Activated CD4-positive, alpha-beta T cell treated with anti-CD3 and anti-CD28 coated beads, Interleukin-10, Interleukin-2, amounts not matched to agents 100 ng/mL and 50 ng/mL, durations not matched to agents 16 hours and 8 hours (primary cell): ENCODE data around the gene CFAP92.

Experiments
- DNase-seq: peaks from one replicate; pipeline ENCODE4 v3.0.0-alpha.2; 2020

CFAP92 gene

DNA sequence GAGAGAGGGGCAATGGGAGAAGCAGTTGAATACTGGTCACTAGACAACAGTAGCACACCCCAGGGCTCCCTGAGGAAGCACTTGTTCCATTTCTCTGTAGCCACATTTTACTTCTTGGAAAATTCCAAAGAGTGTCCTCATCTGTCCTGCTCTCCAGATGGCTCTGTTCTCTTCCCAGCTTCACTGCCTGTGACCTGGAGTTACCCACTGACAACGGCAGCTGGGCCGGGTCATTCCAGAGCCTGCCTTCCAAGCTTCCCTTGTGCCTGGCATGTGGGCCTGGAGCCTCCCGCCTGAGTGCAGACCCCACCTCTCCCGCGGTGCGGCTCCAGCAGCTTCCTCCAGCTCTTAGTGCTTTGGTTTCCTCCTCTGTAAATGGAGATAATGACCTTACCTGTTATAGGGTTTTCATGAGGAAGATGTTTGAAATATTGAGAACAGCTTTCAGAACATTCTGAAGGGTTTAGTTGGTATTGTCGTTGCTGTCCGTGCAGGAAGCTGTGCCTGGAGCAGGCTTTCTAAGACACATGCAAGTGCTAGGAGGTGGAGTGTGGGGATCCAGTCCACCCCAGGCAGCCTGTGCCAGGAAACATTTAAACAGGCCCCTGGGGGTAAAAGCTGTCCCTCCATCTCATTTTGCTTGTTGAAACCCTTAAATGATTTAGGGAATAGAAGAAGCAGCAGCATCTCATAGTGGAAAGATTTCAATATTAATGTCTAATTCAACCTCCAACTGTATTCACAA, 32.0 kb upstream of the CFAP92 start:
- no peak for DNase-seq

DNA sequence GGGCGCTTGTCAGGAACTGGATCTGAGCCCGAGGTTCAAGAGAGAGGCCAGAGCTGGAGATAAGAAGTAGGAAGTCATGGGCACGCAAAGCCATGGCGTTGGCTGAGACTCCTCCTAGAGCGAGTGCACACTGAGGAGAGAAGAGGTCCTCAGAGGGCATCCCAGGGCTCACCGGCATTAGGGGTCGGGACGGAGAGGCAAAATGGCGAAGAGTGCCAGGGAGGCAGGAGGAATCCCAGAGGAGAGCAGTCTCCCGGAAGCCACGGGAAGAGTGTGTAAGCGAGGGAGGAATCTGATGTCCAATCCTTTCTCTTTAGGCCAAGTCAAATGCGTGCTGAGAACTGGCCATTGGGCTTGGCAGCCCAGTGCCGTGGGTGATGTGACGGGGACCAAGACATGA, 31.2 kb upstream of the CFAP92 start:
- no peak for DNase-seq

- DNase-seq: no peak
These were observed 30.0 kb upstream of the CFAP92 start for GRCh38 chr3:129023909-129024308.

- no peak for DNase-seq
These were observed 29.1 kb upstream of the CFAP92 start for GRCh38 chr3:129023008-129023358.

DNA sequence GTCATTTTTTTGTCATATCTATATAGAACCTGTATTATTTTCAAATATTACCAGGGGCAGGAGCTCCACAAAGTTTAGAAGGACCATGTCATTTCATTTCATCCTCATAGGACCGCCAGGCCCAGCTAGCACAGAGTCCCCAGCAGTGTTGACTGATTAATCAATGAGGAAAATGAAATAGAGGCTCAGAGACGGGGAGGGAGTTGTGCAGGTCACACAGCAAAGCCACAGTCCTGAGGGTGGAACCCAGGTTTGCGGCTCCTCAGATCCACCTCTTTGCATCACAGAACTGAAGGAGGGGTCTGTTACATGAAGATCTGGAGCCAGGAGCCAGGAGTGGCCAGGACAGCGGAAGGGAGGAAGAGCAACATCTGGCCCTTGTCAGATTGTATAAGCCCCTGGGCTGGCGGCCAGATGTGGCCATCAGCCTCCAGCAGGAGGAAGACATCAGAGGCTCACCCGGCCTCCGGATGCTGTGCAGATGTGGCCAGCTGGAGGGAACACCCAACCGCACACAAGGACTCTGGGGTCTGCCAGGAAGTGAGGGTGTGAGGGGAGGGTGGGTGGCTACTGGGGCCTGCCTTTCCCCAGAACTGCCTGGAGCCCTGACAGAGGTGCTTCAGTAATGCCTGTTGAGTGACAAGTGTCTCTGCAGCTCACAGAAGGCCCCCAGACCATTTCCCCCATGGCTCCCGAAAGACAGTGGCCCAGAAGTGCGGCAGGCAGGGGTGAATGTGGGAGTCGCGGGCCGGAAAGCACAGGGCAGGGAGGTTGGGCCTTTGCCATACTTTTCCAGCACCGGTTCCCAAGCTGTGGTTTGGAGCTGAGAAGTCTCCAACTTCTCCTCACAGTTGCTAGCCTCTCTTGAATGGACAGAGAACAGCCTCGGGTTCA, 28.5 kb upstream of the CFAP92 start:
- DNase-seq: no peak

DNA sequence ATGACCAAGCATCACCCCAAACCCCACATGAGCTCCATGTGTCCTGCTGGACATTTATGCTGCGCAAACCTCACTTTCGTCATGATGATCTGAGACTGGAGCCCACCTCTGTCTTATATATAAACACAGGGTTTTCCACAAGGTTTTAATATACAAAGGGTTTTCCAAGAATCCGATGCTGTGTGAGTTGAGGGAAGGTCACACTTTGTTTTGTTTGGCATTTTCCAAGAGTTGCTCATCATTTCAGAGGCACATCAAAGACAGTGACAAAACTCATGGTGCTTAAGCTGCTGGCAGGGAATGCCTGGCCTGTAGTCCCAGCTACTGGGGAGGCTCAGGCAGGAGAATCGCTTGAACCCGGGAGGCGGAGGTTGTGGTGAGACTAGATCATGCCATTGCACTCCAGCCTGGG, 27.3 kb upstream of the CFAP92 start:
- no peak for DNase-seq

DNA sequence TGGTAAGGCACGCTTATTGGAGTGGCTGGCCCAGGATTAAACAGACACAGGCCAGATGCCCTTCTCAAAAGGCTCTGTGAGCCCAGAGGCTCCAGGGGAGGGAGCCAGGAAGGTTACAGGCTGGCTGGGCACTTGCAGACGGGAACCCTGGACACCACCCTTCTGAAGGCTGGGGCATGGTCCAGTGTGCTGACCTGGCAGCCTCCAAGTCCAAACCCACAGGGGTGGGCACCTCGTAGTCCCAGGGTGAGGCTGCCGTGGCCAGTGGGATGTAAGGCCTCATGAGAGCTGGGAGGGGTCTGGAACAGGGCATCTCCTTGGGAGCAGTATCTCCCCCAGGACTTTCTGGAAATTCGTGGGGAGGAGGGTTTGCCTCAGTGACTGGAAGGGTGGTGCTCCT, 26.8 kb upstream of the CFAP92 start:
- DNase-seq: no peak

GRCh38 chr3:129019266-129019665, 25.4 kb upstream of the CFAP92 start:
- no peak for DNase-seq

DNA sequence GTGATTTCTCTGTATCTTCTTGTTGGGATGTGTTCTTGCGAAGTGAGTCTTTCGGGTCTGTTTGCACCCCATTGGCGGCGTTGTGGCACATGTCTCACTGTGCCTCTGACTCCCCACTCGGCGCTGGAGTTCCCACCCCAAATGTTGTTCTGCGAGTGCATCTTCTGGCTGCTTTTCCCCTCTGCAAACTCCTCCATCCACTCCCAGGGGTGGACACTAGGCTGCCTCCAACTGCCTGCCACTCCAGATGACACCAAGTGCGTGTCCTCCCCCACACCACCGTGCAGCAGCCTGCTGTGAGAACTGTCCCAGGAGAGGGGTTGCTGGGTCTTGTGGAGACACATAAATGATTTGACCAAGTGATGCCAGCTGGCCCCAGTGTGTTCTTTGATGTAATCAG, 24.9 kb upstream of the CFAP92 start:
- no peak for DNase-seq

DNA sequence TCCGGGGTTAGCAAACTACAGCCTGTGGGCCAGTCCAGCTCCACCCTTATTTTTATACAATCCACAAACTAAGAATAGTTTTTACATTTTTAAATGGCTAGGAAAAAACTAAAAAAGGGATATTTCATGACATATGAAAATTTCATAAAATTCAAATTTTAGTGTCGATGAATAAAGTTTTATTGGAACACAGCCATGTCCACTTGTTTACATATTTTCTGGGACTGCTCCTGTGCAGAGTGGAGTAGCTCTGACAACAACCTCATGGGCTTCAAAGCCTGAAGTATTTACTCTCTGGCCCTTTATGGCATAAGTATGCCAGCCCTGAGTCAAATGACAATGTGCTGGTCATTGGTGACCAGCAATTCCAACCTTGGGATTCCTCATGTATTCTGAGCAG, 24.4 kb upstream of the CFAP92 start:
- no peak for DNase-seq

DNA sequence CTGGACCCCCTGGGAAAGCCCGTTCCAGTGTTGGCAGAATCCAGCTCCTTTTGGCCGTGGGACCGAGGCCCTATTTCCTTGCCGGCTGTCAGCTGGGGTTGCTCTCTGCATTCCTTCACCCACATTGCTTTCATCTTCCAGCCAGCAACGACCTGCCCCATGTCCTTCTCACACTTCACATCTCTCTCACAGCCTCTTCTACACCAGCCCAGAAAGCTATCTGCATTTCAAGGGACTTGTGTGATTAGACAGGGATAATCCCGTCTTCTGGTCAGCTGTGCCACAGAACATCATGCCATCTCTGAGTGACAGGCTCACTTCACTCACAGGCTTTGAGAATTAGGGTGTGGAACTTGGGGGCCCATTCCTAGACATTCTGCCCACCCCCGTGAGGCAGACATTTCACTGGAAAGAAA, 23.6 kb upstream of the CFAP92 start:
- DNase-seq: no peak

DNA sequence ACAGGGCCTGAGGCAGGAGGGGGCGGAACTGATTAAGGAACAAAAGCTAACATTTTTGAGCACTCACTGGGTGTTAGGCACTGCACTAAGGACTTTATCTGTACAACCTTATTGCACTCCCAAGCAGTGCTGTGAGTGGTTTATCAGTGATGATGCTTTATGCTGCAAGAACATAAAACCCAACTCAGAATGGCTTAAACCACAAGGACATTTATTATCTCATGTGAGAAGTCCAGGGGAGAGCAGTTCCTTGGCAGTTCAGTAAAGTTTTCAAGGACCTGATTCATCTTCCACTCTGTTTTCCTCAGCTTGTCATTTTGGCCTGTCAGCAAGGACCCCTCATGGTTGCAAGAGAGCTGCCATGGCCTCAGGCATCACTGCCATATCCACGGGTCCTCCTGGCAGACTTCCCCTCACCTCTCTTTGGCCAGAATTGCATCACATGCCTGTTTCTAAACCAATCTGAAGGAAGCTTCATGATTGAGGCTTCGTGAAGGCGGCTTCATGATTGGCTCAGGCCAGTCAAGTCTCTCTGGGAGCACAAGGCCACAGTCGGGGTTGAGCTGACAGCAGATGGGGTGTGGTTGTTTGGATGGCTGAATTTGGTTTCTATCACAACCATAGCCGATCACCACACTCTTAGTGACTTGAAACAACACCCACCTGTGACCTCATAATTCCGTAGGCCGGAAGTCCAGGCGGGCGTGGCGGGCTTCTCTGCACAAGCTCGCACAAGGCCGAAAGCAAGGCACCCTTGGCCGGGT, 23.0 kb upstream of the CFAP92 start:
- peak; percentile 21 for DNase-seq

GRCh38 chr3:129016356-129016719, 22.5 kb upstream of the CFAP92 start:
- peak; percentile 61 for DNase-seq

GRCh38 chr3:129015388-129016105, 21.7 kb upstream of the CFAP92 start:
- DNase-seq: peak; percentile 67

DNA sequence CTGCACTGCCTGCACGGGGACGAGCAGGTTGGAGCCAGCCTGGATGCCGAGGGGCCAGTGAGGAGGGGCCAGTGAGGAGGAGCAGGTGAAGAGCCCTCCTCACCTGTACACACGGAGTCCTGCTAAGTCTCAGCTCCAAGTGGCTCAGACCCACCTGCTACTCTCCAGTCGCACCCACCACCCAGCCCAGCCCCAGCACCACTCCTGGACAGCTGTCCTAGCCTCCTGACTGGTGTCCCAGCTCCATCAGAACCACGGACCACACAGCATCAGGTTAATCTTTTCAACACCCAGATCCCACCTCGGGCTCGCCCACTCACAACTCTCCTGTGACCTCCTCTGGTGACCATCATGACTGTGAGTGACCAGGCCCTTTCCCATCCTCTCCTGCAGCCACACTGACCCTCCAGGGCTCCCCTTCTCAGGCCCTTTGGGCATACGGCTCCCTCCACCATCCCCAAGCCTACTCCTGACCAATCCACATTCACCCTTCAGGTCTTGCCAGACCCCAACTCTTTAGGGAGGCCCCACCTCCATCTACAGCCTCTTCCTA, 21.0 kb upstream of the CFAP92 start:
- DNase-seq: no peak

GRCh38 chr3:129014148-129014547, 20.3 kb upstream of the CFAP92 start:
- DNase-seq: no peak

GRCh38 chr3:129013491-129013891, 19.6 kb upstream of the CFAP92 start:
- DNase-seq: peak; percentile 10

GRCh38 chr3:129010310-129010956, 16.6 kb upstream of the CFAP92 start:
- DNase-seq: no peak

GRCh38 chr3:129009266-129009665, 15.4 kb upstream of the CFAP92 start:
- DNase-seq: no peak

- DNase-seq: no peak
These were observed 13.9 kb upstream of the CFAP92 start for GRCh38 chr3:129007792-129008191.

- no peak for DNase-seq
These were observed 13.0 kb upstream of the CFAP92 start for GRCh38 chr3:129006864-129007263.
